Left cardiac atrium (tissue), 4 donors: ENCODE results near the gene PRMT5. TPM values are rescaled to one million over a fixed set of nuclear protein-coding genes. Genes with fewer than 3 reads are reported as not detected.
"Not testable (repeated sequence)": the region's sequence is repeated elsewhere in the genome, so short reads cannot be mapped to it uniquely, and the experiment has no call there.

Experiments
- ATAC-seq, 2 donors: fragments of 200-7000 bp; cut with Tn5 transposase; one replicate each; pipeline ENCODE4 v1.9.1; 2020; ENCODE audit warnings: mild to moderate bottlenecking in 2 of 2, moderate library complexity in 2 of 2
- DNase-seq: peaks from one replicate; pipeline ENCODE4 v3.0.0-alpha.2; 2020
- intact Hi-C, 2 donors: fragments of 100-400 bp; cut with DNase I; formaldehyde crosslinking; loops; one replicate each; pipeline versions ENCODE4 v1.14.1 to v1.15.1; 2022 to 2023
- total RNA-seq, 2 donors: library from RNA; stranded (reverse); fragmentation: NEBNext Ultra II Directional; extraction: Animal tissue kit (Norgen Biotek cat#: 25700); gene quantifications; one replicate each; pipeline ENCODE4 v1.2.1, GENCODE V29; 2021
- donor health status: DM: no; HTN: yes; CAD: no.
- donor health status: DM: no; HTN: yes; CAD: no; lungs with severe emphysema.
- donor health status: DM: yes; HTN: yes; CAD: no.
- donor health status: Dilated cardiomyopathy.

Gene PRMT5
- total RNA-seq, 2 donors from 2014 or later: 46.9 to 48.6 TPM

DNA sequence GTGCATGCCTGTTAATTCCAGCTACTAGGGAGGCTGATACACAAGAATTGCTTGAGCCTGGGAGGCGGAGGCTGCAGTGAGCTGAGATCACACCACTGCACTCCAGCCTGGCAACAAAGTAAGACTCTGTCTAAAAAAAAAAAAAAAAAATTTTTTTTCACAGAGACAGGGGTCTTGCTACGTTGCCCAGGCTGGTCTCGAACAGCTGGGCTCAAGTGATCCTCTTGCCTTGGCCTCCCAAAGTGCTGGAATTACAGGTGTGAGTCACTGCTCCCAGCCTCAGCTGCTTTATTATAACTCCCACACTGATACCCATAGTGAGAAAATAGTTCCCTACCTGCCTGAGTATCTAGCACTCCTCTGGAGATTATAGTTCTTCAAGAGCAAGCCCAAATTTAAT is 16.5 kb upstream of the PRMT5 start:
- DNase-seq (no peak), ATAC-seq (no peak)
- intact Hi-C loops: no loop called here

DNA sequence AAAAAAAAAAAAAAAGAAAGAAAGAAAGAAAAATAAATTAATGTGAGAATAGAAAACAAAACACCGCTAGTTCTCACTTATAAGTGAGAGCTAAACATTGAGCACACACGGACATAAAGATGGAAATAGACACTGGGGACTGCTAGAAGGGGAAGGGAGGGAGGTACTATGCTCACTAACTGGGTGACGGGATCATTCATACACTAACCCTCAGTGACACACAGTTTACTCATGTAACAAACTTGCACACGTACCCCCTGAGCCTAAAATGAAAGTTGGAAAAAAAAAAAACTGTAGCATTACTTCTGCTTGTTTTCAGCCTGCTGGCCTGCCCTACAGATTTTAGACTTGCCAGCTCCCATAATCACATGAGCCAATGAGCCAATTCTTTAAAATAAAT is 10.5 kb upstream of the PRMT5 start:
- ATAC-seq: no peak
- intact Hi-C loops: loop anchor here in 1 of 2 donors (10.0 kb wide), 1 partner anchor 45 kb away; the partner anchor contains the start of gene AJUBA

DNA sequence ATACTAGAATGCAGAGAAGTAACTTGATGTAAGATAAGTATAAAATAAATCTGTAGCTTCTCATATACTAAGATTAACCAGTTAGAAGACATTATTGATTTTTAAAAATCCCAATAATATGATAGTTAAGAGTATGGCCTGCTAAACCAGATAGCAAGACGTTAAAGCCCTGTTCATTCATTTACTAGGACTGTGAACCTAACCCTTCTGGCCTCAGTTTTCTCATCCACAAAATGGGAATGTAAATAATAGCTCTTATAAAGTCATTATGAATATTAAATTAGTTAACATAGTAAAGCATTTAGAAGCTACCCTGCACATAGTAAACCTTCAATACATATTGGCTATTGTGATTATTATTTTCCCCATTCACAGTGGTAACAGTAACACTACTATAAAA is 6.0 kb upstream of the PRMT5 start:
- DNase-seq: no peak
- no peak for ATAC-seq
- intact Hi-C loops: loop anchor here in 1 of 2 donors (10.0 kb wide), 1 partner anchor 50 kb away; the partner anchor contains the start of gene AJUBA

More for the DNA sequence above, 10.5 kb upstream of the PRMT5 start:
- no peak for DNase-seq

DNA sequence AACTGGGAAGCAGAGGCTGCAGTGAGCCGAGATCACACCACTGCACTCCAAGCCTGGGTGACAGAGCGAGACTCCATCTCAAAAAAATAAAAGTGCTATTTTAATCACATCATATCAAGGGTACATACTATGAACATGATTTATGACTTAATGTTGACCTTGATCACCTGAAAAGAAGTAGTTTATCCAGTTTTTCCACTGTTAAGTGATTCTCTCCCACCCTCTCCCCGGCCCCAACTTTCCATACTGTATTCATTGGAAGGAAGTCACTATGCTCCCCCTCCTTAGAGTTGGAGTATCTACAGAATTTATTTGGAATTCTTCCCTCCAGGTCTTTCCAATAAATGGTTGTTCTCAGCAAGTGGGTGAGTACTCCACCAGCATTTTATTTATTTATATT is 3.0 kb upstream of the PRMT5 start:
- DNase-seq (no peak), ATAC-seq (no peak)
- intact Hi-C loops: loop anchor here in 1 of 2 donors (10.0 kb wide), 1 partner anchor 53 kb away; the partner anchor contains the start of gene AJUBA

DNA sequence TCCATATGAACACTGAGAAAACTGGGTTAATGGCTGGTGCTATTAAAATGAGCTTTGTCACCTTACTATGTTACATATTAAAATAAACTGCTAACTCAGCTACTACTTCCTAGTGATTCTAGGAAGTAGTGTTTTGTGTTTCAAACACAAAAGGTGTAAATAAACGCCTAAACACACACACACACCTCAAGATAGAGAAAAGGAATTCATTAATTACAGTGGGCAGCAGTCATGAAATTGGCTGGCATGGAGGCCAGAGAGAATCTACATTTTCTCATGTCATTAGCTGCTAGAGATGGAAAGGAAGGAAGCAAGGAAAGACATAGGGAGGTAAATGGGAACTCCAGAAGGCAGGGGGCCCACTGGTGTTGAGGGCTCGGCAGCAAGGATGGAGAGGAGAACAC is 787 bp upstream of the PRMT5 start:
- DNase-seq (no peak), ATAC-seq (peak in 1 of 2 donors; percentile 1)
- intact Hi-C loops: loop anchor here in 1 of 2 donors (10.0 kb wide), 1 partner anchor 55 kb away; the partner anchor contains the start of gene AJUBA

DNA sequence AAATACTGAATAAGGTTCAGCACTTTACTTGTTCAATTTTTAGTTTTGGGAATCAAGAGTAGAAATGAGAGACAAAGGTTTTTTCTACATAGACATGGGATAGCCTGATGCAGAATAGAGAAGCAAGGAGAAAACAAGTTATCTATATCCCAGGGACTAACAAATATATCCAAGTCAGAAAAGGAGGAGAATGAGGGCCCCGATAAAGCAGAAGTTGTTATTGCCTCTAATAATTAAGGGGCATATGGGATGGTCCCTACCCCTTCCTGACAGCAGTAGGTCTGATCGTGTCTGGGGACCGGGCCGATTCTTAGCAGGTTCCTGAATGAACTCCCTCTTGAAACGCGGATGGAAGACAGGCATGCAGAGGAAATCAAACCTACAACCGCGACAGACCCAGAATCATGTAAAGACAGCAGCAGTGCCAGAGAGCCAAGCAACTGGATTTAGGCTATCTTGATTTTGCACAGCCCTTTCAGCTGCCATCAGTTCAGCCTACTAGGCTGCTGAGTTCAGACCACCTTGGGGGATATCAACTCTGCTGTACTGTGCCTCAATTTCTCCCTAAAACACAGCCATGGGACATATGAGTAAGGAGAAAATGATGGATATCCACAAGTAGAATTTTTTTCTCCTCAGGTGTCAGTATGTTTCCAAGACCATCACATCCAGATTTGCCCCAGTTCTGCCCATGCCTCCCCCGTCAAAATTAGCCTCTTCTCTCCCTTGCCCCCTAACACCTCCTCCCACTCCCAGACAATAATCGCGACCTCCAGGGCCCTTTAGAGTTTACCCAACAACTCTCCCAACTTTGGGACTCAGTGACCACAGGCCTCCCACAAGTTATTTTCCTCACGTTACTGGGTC is 706 bp downstream of the PRMT5 start:
- ATAC-seq (no peak), DNase-seq (no peak)
- intact Hi-C loops: no loop called here

DNA sequence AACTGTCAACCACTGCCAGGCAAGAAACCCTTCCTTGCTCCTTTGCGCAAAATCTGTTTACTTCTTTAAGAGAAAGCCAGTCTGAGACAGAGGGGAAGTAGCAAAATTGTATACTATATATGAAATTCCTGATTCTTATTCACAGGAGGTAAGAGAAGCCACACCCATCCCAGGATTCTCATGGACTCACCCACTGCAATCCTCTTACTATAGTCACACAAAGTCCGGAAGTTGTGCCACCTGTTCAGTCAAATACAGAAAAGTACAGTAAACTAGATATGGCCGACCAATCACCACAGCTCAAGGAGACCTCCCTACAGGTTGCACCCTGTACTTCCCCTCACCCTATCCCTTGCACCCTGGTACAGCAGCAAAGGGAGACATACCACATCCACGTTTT is 2.9 kb downstream of the PRMT5 start:
- intact Hi-C loops: no loop called here

DNA sequence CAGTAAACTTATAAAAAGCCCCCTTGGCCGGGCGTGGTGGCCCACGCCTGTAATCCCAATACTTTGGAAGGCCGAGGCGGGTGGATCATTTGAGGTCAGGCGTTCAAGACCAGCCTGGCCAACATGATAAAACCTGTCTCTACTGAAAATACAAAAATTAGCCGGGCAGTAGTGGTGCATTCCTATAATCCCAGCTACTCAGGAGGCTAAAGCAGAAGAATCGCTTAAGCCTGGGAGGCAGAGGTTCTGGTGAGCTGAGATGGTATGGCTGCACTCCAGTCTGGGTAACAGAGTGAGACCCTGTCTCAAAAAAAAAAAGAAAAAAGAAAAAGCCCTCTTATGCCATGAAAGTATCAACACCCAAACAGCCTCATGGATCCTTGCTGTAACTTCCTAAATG is 3.7 kb downstream of the PRMT5 start:
- no peak for ATAC-seq
- DNase-seq: no peak
- intact Hi-C loops: no loop called here

More for the DNA sequence above, 2.9 kb downstream of the PRMT5 start:
- no peak for DNase-seq
- ATAC-seq: no peak

DNA sequence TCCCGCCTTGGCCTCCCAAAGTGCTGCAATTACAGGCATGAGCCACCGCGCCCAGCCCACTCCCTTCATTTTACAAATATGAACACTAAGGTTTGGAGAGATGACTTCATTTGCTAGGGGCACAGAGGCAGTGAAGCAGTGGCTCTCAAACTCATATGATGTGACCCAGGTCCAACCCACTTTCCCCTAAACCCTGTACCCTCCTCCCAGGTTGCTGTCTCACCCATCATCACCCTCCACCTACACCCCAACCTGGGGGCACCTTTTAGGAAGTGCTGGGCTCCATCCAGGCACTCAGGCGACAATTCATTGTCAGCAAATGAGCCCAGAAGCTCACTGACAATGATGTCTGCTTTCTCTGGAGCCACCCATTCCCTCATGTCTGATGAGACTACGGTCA is 5.4 kb downstream of the PRMT5 start:
- intact Hi-C loops: no loop called here
- ATAC-seq (no peak), DNase-seq (no peak)

DNA sequence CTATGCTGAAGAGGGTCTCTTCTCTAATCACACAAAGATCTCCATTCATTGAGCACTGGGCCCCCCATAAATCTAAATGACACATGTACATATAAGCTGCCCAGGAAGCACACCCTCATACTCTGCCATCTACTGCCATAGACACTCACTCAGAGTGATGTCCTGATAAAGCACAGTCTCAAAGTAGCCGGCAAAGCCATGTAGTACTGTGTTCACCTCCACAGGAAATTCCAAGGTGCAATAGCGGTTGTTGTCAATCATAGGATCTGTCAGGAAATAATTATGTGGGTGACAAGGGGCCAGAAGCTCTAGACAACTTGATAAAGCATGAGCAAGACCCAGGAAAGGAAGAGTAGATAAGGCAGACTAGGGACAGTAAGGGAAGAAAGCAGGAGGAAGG is 6.9 kb downstream of the PRMT5 start:
- DNase-seq (no peak), ATAC-seq (no peak)
- intact Hi-C loops: no loop called here

DNA sequence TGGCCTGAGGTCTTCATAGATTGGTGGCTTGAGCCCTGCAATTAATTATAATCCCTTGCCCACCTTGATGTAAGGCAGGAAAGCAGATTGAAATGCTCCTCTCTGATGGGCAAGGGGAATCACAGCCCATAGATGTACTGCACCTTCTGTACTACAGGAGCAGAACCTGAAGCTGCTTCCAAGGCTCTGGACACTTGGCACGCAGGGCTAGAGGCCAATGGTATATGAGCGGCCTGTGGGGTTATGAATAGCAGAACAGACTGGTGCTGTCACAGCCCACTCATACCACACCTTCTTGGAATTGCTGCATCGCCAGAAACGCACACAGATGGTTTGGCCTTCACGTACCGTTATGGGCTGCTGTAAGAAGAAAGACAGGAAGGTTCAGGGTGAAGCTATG is 8.5 kb downstream of the PRMT5 start:
- intact Hi-C loops: no loop called here
- no peak for DNase-seq
- ATAC-seq: no peak

DNA sequence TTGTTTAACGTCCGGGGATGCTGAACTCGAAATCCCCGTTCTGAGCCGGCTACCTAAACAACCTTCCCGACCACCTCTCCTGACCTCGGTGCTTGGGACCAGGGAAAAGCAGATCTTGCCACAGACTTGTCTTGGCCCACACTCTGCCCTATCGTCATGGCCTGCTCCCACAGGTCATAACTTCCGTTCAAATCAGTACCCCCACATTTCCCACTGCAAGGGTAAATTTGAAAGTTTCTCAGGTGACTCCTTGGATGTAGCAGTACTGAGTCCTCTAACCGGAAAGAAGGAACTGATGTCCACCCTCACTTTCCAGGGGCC is 9.6 kb downstream of the PRMT5 start:
- intact Hi-C loops: no loop called here
- DNase-seq (no peak), ATAC-seq (peak; percentile 0 to 11)

DNA sequence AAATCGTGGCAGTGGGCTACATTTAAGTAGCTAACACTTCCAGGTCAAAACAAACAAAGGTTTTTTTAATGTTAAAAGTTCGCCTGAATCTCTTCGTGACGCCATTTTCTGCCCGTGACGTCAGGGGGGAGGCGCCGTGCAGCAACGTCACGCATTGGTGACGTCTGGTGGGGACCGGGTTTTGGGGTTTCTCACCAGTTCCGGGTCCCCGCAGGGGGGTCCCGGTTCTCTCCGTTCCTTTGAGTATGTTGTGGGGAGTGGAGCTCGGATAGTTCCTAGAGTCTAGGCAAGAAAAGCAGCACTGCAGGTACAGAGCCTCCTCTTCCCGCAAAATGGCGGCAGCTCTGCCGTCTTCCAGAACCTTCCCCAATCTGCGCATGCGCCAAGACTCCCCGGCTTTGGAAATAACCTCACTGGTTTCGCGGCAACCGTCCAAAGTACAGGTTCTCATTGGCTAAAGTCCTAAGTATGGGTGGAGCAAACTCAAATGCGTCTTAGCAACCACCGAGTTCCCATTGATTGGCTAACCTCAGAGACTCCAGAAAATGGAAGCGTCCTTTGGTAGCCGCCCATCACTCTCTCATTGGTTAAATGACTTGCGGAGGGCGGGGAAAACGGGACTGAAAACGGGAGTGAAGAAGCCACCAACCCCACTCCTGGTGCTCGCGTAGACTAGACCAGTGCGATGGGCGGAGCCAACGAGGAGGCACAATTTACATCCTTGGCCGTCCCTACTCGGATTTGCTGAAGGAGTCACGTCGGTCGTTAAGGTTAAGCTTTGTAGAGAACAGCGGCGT is 10.2 kb downstream of the PRMT5 start, which contains the start of gene RBM23:
Gene RBM23 (minus strand): TSS at position 346 of the 797 bp plus-strand sequence.
- intact Hi-C loops: no loop called here
- ATAC-seq: peak; percentile 96

DNA sequence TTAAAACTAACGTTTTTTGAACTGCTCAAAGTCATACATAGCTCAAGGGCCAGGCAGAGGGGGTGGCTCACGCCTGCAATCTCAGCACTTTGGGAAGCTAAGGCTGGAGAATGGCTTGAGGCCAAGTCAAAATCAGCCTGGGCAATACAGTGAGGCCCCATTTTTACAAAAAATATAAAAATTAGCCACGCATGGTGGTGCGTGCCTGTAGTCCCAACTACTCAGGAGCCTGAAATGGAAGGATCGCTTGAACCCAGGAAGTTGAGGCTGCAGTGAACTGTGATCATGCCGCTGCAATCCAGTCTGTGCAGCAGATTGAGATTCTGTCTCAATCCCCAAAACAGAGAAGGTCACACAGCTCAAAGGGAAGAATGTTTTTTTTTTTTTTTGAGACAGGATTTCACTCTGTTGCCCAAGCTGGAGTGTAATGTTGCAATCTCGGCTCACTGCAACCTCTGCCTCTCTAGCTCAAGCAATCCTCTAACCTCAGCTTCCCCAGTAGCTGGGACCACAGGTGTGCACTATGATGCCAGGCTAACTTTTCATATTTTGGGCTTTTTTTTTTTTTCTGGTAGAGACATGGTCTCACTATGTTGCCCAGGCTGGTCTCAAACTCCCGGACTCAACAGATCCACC is 13.2 kb downstream of the PRMT5 start:
- intact Hi-C loops: no loop called here
- ATAC-seq: no peak
- peak; percentile 39 for DNase-seq

More for the DNA sequence above, 10.2 kb downstream of the PRMT5 start, which contains the start of gene RBM23:
- peak; percentile 100 for DNase-seq

DNA sequence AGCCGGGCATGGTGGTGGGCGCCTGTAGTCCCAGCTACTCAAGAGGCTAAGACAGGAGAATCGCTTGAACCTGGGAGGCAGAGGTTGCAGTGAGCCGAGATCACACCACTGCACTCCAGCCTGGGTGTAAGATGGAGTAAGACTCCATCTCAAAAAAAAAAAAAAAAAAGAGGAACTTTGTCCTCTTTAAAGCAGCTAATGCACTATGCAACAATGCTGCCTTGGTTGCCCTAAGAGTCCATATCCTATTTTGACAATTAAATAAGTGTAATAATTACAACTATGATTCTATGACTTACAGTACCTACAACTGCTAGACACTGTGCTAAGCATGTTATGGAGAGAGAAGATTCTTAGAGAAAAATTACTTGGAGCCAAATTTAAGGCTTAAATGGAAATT is 14.3 kb downstream of the PRMT5 start:
- DNase-seq, ATAC-seq, intact Hi-C loops: not testable (repeated sequence)

DNA sequence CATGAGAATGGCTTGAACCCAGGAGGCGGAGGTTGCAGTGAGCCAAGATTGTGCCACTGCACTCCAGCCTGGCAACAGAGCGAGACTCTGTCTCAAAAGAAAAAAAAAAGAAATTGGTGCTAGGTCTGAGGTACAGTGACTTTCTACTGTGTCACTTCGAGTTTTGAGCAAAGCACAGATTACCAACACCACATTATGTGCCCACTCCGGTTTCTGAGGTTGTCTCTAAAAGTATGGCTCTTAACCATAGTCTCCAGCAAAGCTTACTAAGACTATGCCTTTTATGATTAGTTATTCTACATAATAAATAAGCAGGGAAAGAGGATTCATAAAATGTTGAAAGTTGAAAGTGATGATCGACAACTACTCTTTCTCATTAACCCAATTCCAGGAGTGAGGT is 18.3 kb downstream of the PRMT5 start:
- no peak for ATAC-seq
- intact Hi-C loops: no loop called here

DNA sequence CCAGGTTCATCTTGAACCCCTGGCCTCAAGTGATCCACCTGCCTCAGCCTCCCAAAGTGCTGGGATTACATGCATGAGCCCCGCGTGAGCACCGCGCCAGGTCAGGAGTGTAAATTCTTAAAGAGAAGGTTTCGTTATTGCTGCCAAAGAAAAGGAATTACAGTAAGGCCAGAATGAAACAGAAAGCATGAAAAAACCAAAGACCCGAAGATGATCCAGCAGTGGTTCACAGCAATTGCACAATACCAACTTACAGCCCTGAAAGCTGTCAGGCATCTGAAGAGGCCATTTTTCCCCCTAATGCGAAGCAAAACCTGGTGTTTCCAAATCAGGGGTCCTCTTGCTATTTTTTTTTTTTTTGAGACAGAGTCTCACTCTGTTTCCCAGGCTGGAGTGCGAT is 20.6 kb downstream of the PRMT5 start:
- intact Hi-C loops: no loop called here
- ATAC-seq (no peak), DNase-seq (no peak)

More for the DNA sequence above, 18.3 kb downstream of the PRMT5 start:
- no peak for DNase-seq

DNA sequence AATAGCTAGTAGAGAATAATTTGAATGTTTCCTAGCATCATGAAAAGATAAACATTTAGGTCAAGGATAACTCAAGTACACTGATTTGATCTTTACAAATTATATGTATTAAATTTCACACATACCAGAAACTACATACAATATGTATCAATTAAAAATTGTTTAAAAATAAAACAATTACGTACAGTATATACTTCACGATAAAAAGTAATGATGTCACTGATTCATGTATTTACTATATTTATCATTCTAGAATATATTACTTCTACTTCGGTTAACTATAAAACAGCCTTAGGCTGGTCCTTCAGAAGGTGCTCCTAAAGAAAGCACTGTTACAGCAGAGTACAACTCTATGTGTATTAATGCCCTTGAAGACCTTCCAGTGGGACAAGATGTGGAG is 21.7 kb downstream of the PRMT5 start:
- intact Hi-C loops: no loop called here
- ATAC-seq (no peak), DNase-seq (no peak)

DNA sequence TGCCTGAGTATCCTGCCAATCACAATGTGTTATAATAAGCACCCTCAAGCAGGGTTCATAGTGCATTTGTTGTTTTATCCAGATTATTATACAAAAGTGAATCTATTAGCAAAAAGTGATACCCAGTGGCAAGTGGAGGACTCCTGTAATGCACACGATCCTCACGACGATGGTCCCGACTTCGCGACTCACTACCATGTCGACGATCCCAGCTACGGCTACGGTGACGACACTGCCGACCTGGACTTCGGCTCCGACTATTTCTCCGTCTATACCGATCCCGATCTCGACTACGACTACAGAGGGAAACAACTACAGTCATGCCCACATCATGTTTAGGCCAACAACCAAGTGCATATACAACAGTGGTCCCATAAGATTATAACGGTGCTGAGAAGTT is 23.1 kb downstream of the PRMT5 start:
- ATAC-seq: no peak
- DNase-seq: no peak
- intact Hi-C loops: no loop called here

DNA sequence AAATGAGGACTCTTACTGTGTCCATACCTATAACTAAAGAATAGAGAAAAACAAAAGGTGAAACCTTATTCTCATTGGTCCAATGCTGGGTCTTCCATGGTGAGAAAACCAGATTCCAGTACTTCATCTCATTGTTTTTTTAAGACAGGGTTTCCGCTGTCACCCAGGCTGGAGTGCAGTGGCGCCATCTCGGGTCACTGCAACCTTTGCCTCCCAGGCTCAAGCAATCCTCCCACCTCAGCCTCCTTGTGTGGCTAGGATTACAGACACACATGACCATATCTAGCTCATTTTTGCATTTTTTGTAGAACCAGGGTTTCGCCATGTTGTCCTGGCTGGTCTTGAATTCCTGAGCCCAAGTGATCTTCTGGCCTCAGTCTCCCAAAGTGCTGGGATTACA is 23.5 kb downstream of the PRMT5 start:
- intact Hi-C loops: no loop called here
- ATAC-seq (no peak), DNase-seq (no peak)
